Measurements from ENCODE around the gene AGPS.
"Not testable (repeated sequence)": the region's sequence is repeated elsewhere in the genome, so short reads cannot be mapped to it uniquely, and the experiment has no call there.

The AGPS gene

GRCh38 chr2:177391822-177392372, 676 bp upstream of the AGPS start:
- no peak for DNase-seq

- peak; percentile 15 to 37 for DNase-seq
Measured at GRCh38 chr2:177393203-177393755, 706 bp downstream of the AGPS start.

- no peak for DNase-seq
Measured at GRCh38 chr2:177393824-177394593, 1.4 kb downstream of the AGPS start.

GRCh38 chr2:177394594-177394973, 2.0 kb downstream of the AGPS start:
- DNase-seq: no peak

DNA sequence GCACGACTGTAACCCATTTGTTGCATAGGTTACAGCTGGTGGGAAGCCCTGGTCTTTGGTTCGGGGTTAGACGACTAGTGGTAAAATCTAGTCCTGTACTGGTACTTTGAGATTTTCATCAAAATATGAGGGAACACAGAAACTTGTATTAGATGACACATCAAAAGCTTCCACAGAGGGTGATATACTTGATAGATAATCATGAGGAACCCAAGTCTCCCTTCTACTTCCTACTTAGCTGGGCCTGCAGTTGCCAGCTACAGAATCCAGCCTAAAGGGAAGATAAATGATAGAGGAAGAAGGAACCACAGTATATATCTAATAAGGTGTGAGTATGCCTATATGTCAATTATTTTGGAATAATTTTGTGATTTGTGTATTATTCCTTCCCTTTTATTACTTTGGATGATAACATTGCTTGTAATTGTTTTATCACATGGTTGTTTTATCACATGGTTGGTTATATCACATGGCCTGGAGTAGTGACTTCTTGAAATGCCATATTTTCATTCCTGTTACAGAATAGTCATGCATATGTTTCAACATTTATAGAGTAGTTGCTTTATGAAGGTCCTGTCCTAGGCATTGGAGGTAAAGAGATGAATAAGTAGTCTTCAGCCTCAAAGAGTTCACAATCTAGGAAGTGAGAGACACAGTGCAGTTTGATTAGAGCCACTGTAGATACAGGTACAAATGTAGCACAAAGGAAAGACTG, 2.9 kb downstream of the AGPS start:
- no peak for DNase-seq

- DNase-seq: no peak
Measured at GRCh38 chr2:177396703-177397460, 4.3 kb downstream of the AGPS start.

- DNase-seq: no peak
Measured at GRCh38 chr2:177397481-177398289, 5.1 kb downstream of the AGPS start.

DNA sequence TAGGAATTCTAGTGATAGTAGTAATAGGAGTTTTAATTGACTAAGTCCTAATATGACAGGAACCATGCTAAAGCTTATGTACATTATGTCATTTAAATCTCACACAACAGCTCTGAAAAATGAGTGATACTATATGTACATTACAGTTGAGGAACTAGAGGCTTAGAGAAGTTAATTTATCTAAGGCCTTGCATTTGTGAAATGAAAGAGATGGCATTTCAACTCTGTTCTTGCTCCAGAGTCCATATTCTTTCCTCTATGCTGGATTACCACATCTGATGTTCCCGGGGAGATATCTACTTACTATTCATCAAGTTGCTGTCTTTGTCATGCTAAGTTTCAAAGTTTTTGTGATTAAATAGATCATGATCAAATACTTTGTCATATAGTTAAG, 5.7 kb downstream of the AGPS start:
- DNase-seq: no peak

- DNase-seq: no peak
Measured at GRCh38 chr2:177398791-177399190, 6.2 kb downstream of the AGPS start.

GRCh38 chr2:177399376-177399775, 6.8 kb downstream of the AGPS start:
- DNase-seq: no peak

DNA sequence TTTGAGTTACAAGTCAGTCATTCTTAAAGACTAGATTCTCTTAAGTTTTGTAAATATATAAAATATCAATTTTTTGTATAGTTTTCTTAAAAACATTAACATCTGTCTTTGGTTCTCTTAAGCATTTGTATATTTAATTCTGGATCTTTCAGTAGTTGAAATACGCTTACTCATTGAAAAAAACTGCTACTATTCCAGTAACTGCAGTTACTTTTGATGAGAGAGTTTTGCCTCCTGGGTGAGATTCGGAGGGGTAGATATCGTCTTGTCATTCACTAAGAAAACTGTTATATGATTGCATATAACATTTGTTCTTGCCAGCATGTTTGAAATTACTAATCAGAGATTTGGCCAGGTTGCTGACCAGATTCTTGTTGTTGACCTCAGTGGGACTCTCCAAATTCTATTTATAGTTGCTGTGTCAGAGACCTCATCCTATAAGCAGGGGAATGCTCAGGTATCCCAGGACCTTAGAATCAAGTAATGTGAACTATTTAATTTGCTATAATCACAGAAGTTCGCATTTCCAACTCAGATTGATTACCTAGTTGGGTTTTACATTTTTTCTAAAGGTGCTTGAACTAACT, 7.9 kb downstream of the AGPS start:
- no peak for DNase-seq

DNA sequence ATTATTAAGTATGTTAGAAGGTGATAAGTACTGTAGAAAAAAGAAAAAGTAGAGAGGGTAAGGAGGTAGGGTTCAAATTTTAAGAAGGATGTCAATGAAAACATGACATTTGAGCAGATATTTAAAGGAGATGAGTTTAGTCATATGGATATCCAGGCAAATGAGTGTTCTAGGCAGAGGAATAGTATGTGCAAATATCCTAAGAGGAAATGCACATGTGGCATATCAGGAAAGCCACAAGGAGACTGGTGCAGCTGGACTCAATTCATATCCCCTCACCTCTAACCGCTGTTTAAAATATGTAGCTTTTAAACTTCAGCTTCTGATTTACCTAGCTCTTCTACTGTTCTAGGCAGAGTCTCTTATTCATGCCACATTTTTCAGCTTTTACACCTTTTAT, 9.5 kb downstream of the AGPS start:
- DNase-seq: no peak

GRCh38 chr2:177403838-177404237, 11.3 kb downstream of the AGPS start:
- no peak for DNase-seq

DNA sequence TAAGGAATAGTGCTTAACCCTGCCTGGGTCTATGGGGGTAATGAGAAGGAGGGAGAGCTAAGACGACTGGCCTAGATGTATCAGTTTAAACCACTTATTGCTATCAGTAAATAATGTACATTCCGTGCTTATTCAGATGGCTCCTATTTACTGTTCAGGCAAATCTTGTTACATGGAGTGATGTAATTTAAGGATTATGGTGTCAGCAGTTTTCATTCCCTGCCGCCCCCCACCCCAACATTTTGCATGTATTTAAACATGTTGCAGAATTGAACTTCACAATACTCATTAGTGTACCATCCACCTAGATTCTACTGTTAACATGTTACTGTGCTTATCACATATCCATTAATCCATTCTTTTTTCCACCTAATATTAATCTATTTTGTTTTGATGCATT, 11.7 kb downstream of the AGPS start:
- DNase-seq: no peak

GRCh38 chr2:177405029-177405692, 12.6 kb downstream of the AGPS start:
- DNase-seq: no peak

DNA sequence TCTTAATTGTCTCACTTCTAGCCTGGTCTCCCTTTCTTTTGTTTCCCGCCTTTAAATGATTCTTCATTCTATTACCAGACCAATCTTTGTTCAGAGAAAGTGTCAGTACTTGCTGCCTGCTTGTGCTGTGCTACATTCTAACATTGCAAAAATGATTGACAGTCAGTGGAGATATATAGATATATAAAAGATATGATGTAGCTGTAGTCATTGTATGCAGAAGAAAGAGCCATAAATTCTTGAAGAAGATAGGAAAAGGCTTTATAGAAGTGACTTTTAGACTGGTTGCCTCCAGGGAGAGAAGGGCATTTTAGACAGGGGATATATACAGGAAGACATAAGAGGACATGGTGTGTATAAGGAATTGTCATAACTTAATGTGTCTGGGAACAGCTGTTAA, 13.6 kb downstream of the AGPS start:
- DNase-seq: no peak

DNA sequence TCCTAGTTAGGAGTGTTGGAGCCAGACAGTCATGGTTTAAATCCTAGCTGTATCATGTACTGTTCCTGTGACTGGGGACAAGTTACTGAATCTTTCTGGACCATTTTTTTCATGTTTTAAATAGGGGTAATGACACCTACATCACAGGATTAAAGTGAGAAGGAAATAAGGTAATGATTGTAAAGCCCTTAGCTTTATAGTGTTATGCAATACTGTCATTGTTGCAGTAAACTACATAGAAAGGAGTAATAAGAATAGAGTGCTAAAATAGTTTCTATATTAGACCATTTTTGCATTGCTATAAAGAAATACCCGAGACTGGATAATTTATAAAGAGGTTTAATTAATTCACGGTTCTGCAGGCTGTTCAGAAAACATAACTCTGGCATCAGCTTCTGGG, 14.5 kb downstream of the AGPS start:
- no peak for DNase-seq

GRCh38 chr2:177410629-177411028, 18.1 kb downstream of the AGPS start:
- not testable (repeated sequence) for DNase-seq

DNA sequence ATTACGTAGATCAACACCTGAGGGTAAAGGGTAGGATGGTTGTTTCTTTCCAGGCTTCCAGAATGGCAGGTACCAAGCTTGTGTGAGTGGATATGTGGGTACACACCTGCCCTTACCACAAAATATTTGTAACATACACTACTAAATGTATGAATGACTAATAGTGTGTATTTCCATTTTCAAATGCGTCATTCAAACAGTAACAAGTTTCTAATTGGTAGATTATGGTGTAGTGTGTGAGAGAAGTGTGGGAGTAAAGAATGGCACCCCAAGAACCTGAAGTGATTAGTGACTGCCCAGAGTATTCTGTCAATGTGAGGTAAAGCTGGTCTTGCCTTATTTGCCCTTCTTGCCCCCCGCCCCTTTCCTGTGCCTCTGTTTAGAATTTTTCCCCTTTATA, 21.1 kb downstream of the AGPS start:
- no peak for DNase-seq

- DNase-seq: no peak
Measured at GRCh38 chr2:177419274-177419673, 26.7 kb downstream of the AGPS start.

DNA sequence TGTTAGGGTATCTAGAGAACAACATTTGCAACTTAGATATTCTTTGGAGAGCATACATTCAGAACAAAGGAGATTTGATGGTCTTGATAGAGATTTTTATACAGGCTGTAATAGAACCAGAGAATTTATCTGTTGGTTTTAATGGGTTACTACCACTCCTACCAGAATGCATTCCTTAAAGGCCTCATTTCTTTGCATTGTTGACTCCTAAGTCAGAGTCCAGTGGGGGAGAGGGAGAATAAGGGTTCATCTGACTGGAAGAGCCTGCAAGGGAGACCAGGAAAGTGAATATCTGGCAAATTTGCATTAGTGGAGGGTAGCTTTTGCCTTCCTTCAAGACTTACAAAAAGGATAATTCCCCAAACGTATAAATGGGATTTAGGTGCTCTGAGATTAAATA, 29.7 kb downstream of the AGPS start:
- DNase-seq: no peak

Data from activated CD4-positive, alpha-beta T cell treated with anti-CD3 and anti-CD28 coated beads, Interleukin-2, amount 50 U/mL, for 48 hours (primary cell).